DMS153 (cell line): Measurements from ENCODE around the gene SRSF6.
"Not testable (repeated sequence)": the region's sequence is repeated elsewhere in the genome, so short reads cannot be mapped to it uniquely, and the experiment has no call there.

ENCODE experiments used
- DNase-seq: peaks from one replicate; lab custom pipeline; 2025; lab: John Stamatoyannopoulos, UW

Gene SRSF6

DNA sequence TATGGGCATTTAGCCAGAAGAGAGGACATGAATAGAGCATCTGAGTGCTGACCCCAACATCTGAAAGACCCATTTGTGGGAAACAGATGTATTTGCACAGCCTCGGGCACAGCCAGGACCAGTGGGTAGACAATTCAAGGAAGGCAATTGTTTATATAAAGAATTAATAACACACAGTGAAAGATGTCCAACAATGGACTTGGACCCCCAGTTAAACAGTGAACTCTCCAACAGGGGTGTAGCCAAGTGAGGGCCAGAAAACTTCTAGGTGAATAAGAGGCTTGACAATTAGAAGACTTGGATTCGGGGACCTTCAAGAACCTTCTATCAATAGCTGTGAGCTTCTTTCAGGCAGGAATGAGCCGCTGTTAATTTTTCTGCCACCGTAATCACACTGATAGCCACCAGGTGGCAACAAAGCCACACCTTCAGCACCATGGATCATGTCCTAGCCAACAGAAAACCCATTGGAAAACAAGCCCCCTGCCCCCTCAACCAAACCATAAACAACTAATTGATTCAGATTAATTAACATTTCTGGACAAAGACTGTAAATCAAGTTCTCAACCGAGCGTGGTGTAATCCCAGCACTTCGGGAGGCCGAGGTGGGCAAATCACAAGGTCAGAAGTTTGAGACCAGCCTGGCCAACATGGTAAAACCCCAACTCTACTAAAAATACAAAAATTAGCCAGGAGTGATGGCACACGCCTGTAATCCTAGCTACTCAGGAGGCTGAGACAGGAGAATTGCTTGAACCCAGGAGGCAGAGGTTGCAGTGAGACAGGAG lies 8.8 kb upstream of the SRSF6 start:
- DNase-seq = peak; percentile 10

DNA sequence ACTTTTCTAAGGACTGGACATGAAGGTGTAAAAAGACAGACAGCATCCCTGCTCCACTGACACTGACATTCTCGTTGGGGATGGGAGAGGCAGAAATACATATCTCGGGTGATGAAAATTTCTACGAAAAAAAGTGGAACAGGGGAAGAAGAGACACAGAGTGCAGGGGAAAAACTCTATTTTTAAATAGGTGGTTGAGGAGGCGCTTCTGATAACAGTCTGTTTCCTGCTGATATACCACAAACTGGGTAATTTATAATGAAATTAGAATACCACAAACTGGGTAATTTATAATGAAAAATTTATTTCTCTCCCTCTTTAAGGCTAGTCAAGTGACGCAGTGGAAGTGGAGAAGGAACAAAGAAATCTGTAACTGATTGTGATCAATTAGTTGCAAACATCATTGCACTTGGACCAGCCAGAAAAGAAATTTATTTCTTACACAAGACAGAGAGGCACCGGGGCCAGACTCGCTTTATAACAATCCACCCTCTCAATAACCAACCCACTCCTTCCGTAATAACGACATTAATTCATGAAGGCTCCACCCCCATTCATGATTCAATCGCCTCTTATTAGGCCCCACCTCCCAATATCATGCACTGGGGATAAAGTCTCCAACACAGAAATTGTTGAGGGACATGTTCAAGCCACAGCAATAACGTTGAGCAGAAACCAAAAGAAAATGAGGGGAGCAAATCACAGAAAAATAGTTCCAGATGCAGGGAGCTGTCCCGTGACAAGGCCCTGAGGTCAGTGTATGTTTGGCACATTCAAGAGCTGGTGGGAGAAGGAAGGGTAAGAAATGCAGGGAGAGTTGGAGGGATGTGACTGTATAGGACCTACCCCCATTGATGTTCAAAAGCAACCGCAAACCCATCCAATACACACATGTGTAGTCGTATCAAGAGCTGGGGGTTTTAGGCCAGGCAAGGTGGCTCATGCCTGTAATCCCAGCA lies 6.6 kb upstream of the SRSF6 start:
- DNase-seq = no peak

DNA sequence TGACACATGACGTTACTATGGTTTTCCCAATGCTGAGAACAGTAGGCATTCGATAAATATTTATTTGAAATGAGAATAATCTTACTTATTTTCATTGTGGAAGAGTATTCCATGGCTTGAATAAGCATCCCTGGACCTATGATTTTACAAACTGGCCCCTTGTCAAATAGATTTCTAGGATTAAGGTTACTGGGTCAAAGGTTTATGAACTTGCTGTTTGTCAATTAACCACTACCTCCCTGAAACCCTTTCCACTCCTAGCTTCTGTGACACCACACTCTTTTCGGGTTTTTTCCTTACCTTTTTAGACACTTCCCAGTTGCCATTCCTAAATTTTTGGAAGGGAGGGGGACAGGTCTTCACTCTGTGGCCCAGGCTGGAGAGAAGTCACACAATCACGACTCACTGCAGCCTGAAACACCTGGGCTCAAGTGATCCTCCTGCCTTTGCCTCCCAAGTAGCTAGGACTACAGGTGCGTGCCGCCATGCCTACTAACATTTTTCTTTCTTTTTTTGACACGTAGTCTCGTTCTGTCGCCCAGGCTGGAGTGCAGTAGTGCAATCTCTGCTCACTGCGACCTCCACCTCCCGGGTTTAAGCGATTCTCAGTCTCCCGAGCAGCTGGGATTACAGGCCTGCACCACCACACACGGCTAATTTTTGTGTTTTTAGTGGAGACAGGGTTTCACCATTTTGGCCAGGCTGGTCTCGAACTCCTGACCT lies 5.1 kb upstream of the SRSF6 start:
- DNase-seq = no peak

DNA sequence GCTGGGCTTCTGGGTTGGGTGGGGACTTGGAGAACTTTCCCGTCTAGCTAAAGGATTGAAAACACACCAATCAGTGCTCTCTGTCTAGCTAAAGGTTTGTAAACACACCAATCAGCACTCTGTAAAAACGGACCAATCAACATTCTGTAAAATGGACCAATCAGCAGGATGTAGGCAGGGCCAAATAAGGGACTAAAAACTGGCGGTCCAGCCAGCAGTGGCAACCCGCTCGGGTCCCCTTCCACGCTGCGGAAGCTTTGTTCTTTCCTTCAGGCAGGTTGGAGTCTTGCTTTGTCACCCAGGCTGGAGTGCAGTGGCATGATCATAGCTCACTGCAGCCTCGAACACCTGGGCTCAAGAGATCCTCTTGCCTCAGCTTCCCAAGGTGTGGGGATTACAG lies 1.4 kb upstream of the SRSF6 start:
- not testable (repeated sequence) for DNase-seq

GRCh38 chr20:43456809-43457639 lies 672 bp upstream of the SRSF6 start:
- peak; percentile 90 for DNase-seq

GRCh38 chr20:43458422-43458924 lies 777 bp downstream of the SRSF6 start:
- DNase-seq = no peak

GRCh38 chr20:43459022-43459942 lies 1.6 kb downstream of the SRSF6 start:
- DNase-seq = no peak

DNA sequence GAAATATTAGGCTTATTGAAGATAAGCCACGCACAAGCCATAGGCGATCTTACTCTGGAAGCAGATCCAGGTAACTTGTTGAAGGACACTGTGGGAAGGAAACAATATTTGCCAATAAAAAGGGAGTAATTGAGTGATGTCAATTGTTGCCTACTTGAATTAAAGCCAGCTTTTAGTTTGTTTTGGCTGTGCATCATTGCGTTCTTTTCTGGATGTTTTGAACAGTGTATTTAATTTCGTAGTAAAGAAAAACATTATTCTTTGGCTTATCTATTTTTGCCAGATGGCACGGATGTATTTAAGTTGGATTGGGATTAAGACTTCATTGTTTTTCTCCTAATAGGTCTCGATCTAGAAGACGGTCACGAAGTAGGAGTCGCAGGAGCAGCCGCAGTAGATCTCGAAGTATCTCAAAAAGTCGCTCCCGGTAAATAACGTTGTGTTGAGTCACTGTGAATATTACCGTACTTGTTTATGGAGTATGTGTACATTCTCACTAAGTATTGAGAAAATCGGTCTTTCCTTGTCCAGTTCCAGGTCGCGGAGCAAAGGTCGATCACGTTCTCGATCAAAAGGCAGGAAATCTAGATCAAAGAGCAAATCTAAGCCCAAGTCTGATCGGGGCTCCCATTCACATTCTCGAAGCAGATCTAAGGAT lies 2.6 kb downstream of the SRSF6 start:
- DNase-seq = no peak

- DNase-seq = no peak
Observed at GRCh38 chr20:43460830-43461200, 3.1 kb downstream of the SRSF6 start.

DNA sequence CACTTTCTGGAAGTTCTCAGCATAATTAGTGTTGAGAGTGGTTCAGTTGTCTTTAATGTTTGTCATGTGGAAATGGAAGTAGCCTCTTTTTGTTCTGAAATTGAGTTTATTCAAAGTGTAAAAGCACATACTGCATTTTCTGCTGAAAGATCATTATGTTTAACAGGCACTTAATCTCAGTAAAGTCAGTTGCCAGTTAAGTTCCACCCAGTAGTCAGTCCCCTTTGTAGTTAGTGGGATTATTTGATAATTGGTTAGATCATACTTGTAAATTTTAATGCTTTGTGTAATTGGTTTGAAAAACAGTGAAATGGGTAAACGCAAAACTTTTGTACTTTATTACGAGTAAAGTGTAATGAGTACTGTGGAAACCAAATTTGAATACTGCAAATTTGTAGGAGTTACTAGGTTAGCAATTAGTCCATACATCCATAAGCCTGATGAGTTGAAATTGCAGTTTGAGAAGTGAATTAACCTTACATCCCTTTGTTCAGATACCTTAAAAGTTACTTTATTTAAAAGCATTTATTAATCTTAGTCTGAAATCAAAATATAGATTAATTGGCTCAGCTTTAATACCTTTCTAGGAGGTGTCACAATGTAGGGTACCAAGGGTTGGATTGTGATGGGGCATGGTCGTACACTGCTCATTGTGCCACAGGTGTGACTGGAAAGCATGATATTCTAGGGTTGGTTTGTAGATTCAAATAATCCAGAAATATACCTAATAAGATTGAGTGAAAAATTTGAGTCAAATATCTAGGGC lies 4.4 kb downstream of the SRSF6 start:
- no peak for DNase-seq

DNA sequence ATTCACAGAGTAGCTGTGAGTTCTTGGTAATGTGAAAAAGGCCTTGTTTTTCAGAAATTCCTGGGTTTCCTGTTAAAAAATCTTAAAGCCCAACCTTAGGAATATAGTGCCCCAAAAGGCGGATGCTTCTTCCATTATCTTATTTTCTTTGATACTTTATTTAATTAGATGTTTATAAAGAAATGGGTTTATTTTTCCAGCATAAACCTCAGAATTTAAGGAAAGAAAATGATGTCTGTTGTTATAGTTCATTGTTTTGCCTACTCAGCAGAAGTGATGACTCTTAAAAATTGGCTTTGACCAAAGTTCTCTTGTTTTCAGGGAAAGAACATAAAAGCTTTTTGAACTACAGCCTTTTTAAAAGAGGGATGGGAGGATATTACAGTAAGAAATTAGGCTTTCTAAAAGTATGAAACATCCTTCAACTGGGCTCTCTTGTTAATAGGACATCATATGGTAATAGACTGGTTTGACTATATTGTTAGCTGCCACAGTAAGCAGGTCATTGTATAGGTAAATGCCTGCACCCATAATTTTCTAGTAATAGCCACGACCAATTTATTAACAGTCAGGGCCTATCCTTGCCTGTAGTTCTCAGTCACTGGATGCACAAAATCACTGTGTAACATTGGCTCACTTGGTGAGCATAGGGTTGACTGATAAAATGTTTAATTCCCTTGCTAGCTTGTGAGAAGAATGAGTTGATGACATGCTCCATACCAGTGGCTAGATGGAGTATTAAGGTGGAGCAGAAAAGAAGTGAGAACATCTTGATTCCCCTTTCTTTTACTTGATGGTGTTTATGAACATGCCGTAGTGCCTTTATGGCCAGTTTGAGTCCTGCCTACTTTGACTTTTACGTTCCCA lies 5.2 kb downstream of the SRSF6 start:
- DNase-seq = no peak

DNA sequence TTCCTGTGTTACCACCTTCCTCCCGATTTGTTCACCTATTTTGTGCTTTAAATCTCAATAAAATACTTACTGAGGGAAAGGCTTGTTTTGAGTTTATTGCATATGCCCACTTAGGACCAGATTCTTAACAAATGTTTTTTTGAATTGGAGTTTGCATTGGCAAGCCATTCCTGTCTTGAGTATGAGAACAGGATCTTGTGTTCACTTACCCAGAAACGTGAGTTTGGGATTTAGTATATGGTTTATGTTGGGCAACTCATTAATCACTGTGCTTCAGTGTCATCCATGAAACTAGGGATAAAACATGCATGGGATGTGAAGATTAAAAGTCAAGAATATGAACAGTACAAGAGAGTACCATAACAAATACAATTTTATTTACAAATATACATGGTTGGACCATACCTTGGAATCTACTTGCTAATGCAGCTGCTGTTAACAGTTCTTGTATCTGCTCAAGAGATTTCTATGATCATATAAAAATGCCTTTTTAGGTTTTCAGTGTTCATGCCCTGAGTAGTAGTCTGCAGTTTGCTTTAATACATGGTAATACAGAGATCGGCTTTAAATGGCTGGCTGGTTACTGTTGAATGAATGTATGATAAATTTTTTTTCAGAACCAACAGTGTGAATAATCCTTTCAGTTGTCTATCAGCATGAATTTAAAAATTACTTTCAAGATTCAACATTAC lies 6.0 kb downstream of the SRSF6 start:
- DNase-seq = no peak

DNA sequence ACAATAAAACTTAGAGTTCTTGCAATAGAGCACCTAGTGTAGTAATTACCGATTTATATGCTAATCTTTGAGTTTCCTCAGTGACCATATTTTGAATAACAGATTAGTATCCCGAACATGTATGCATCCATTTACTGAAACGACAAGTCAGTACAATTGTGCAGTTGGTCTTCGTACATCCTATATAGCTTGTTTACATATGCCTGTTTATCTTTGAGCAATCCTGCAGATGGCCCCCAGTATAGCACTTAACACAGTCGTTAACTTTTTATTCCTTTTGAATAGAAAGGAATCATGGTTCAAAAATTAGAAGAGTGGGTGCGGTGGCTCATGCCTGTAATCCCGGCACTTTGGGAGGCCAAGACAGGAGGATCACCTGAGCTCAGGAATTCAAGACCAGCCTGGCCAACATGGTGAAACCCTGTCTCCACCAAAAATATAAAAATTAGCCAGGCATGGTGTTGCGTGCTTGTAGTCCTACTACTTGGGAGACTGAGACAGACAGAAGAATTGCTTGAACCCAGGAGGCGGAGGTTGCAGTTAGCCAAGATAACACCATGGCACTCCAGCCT lies 6.6 kb downstream of the SRSF6 start:
- no peak for DNase-seq

- no peak for DNase-seq
Observed at GRCh38 chr20:43465625-43465943, 7.9 kb downstream of the SRSF6 start.

DNA sequence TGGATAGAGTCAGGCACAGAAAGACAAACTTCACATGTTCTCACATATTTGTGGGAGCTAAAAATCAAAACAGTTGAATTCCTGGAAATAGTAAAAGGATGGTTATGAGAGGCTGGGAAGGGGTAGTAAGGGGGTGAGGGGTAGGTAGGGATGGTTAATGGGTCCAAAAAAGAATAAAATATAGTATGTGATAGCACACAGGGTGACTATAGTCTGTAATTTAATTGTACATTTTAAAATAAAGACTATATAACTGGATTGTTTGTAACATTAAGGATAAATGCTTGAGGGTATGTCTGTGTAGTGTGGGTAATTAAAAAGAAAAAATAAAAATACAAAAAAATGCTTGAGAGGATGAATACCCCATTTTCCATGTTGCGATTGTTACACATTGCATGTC lies 9.9 kb downstream of the SRSF6 start:
- DNase-seq = no peak

- no peak for DNase-seq
Observed at GRCh38 chr20:43472671-43473380, 15.1 kb downstream of the SRSF6 start.

DNA sequence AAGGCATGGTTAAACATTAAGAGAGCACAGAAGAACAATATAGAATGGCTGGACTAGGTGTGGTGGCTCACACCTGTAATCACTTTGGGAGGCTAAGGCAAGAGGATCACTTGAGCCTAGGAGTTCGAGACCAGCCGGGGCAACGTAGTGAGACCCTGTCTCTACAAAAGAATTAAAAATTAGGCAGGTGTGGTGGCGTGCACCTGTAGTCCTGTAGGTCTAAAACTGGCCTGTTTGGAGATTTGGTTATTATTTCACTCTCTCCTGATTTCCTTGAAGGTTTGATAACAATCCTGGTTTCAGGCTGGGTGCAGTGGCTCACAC lies 15.6 kb downstream of the SRSF6 start:
- no peak for DNase-seq
